CD4-positive, alpha-beta T cell (primary cell): Measurements from ENCODE around the gene OR2A14. TPM values are rescaled to one million over a fixed set of nuclear protein-coding genes. Genes with fewer than 3 reads are reported as not detected.

Experiments used
- ATAC-seq: fragments of 200-7000 bp; cut with Tn5 transposase; one replicate; pipeline ENCODE4 v1.10.0; 2022; ENCODE audit warnings: mild to moderate bottlenecking; ENCODE audit not compliant: poor library complexity
- CTCF ChIA-PET: fragments of 350-600 bp; sonication (Branson Sonifier 250); formaldehyde crosslinking; loops from one replicate; lab custom pipeline; 2021; ENCODE audit warnings: antibody characterized with exemption, inconsistent platforms; lab: Charles Lee
- POLR2A ChIA-PET: fragments of 350-600 bp; sonication (Branson Sonifier 250); formaldehyde crosslinking; loops from one replicate; lab custom pipeline; 2021; ENCODE audit warnings: antibody characterized with exemption, inconsistent platforms; lab: Charles Lee
- DNase-seq, 14 experiments: peaks; one replicate each; pipeline ENCODE4 v3.0.0-alpha.2; 2013 to 2020; ENCODE audit warnings: mixed read lengths in 2 of 14
- H3K27ac ChIP-seq, 2 donors: one replicate each; pipeline versions ENCODE4 v1.5.1 to v1.7.0; 2013; ENCODE audit warnings: low read length in 2 of 2, low read depth in 1 of 2, mild to moderate bottlenecking in 1 of 2
- H3K27me3 ChIP-seq, 2 experiments: 1 replicate in 1 of 2; 2 replicates in 1 of 2; pipeline versions ENCODE4 v1.6.1 to v1.7.0; 2013; ENCODE audit warnings: low read length in 2 of 2, control low read depth in 1 of 2, mild to moderate bottlenecking in 1 of 2, moderate library complexity in 1 of 2; ENCODE audit not compliant: insufficient read depth in 2 of 2, control insufficient read depth in 1 of 2
- H3K36me3 ChIP-seq: one replicate; pipeline ENCODE4 v1.6.1; 2013; ENCODE audit warnings: low read length, control low read depth; ENCODE audit not compliant: insufficient read depth
- H3K4me1 ChIP-seq: one replicate; pipeline ENCODE4 v1.6.1; 2013; ENCODE audit warnings: low read length, control low read depth; ENCODE audit not compliant: insufficient read depth
- H3K4me3 ChIP-seq: one replicate; pipeline ENCODE4 v1.5.1; 2013; ENCODE audit warnings: mild to moderate bottlenecking, low read length, moderate library complexity
- H3K9me3 ChIP-seq, 2 experiments: 1 replicate in 1 of 2; 2 replicates in 1 of 2; pipeline versions ENCODE4 v1.6.1 to v1.7.0; 2013; ENCODE audit warnings: low read length in 2 of 2, mild to moderate bottlenecking in 2 of 2, control low read depth in 1 of 2, moderate library complexity in 1 of 2; ENCODE audit not compliant: control insufficient read depth in 1 of 2, insufficient read depth in 1 of 2
- H3K27ac Mint-ChIP-seq: one replicate; pipeline ENCODE4 v1.8.0; 2020; ENCODE audit warnings: mixed read lengths
- H3K27me3 Mint-ChIP-seq: one replicate; pipeline ENCODE4 v1.8.0; 2021; ENCODE audit warnings: mixed read lengths
- H3K36me3 Mint-ChIP-seq: one replicate; pipeline ENCODE4 v1.8.0; 2021; ENCODE audit warnings: low read depth, mixed read lengths
- H3K4me1 Mint-ChIP-seq: one replicate; pipeline ENCODE4 v1.8.0; 2021; ENCODE audit warnings: low read depth, mixed read lengths
- H3K4me3 Mint-ChIP-seq: one replicate; pipeline ENCODE4 v1.8.0; 2020; ENCODE audit warnings: mild to moderate bottlenecking, mixed read lengths
- H3K9me3 Mint-ChIP-seq: one replicate; pipeline ENCODE4 v1.8.0; 2020; ENCODE audit warnings: mixed read lengths
- intact Hi-C, 2 experiments: fragments of 100-400 bp; cut with DNase I in 1 of 2; cut with micrococcal nuclease in 1 of 2; formaldehyde crosslinking; loops; one replicate each; pipeline versions ENCODE4 v1.15.1 to v1.9.0; 2023 to 2025; cut with DNase I, micrococcal nuclease
- total RNA-seq, 174 experiments: library from RNA in 2 of 174; stranded (reverse) in 2 of 174; gene quantifications; one replicate each; pipeline ENCODE4 v1.2.3 and lab custom pipeline; 2021 to 2026
- TF ChIP-seq, protein P1 (sequence below): fragments of 200-600 bp; IDR thresholded peaks from one replicate; pipeline ENCODE4 v1.8.0; 2022; ENCODE audit warnings: antibody characterized with exemption, mild to moderate bottlenecking

OR2A14 gene
- total RNA-seq, 2 experiments from 2014 or later: not detected

DNA sequence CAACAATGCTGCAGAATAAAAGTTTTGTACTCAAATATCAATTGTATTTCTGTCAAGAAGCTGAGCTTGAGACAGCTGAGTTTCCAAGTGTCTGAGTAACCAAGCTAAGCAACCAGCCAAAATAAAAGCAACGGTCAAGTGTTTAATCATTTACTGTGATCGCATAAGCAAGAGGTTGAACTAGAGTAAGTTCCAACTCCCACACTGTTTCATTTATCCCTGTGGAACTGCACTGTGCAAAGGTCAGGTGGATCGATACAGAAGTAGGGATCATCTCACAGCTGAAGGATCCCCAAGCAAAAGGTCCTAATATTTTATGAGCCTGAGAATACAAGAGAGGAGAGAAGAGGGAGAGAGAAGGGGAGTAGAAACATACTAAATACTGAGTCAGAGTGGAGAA is 21.4 kb downstream of the OR2A14 start:
- H3K4me1 Mint-ChIP-seq: no peaks in the 10 kb centered on the region
- Histone ChIP-seq H3K9me3 (peaks cover 8 to 24% of the 10 kb centered on the region in 2 experiments), H3K27ac (no peak overlapping the region), H3K4me3 (no peak overlapping the region), H3K27me3 (no peaks in the 10 kb centered on the region), H3K36me3 (no peaks in the 10 kb centered on the region), H3K4me1 (no peaks in the 10 kb centered on the region)
- CTCF ChIA-PET: no interaction called here
- POLR2A ChIA-PET: no interaction called here
- H3K36me3 Mint-ChIP-seq: peaks cover 6% of the 10 kb centered on the region
- DNase-seq (no peak), ATAC-seq (no peak)
- peaks cover 16% of the 10 kb centered on the region for H3K9me3 Mint-ChIP-seq
- H3K27me3 Mint-ChIP-seq: peaks cover 5% of the 10 kb centered on the region
- intact Hi-C loops: no loop called here
- no peak overlapping the region for H3K27ac Mint-ChIP-seq
- H3K4me3 Mint-ChIP-seq: no peak overlapping the region
- TF ChIP-seq, protein P1, sequence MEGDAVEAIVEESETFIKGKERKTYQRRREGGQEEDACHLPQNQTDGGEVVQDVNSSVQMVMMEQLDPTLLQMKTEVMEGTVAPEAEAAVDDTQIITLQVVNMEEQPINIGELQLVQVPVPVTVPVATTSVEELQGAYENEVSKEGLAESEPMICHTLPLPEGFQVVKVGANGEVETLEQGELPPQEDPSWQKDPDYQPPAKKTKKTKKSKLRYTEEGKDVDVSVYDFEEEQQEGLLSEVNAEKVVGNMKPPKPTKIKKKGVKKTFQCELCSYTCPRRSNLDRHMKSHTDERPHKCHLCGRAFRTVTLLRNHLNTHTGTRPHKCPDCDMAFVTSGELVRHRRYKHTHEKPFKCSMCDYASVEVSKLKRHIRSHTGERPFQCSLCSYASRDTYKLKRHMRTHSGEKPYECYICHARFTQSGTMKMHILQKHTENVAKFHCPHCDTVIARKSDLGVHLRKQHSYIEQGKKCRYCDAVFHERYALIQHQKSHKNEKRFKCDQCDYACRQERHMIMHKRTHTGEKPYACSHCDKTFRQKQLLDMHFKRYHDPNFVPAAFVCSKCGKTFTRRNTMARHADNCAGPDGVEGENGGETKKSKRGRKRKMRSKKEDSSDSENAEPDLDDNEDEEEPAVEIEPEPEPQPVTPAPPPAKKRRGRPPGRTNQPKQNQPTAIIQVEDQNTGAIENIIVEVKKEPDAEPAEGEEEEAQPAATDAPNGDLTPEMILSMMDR: no peak

DNA sequence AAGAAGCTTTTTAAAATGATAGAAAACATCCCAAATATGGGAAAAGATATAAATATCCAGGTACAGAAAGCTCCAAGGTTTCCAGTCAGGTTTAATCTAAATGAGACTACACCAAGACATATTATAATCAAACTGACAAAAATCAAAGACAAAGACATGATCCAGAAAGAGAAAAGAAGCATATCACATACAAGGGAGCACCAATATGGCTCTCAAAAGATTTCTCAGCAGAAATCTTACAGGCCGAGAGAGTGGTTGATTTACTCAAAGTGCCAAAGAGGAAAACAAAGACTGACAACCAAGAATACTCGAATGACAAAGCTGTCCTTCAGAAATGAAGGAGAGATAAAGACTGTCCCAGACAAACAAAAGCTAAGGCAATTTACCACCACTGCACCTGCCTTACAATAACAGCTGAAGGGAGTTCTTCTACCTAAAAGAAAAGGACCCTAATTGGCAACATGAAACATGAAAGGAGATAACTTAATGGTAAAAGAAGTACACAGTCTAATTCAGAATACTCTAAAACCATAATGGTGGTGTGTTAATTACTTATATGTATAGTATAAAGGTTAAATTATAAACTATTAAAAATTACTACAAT is 25.4 kb downstream of the OR2A14 start:
- H3K4me3 ChIP-seq: no peak overlapping the region
- TF ChIP-seq, protein P1: no peak
- ChIA-PET POLR2A (no interaction called here), CTCF (interaction anchor here (1.8 kb wide), 1 partner anchor 20 kb away, joined by 4 read pairs; no protein-coding TSS in a partner anchor)
- H3K9me3 ChIP-seq: peaks cover 8 to 35% of the 10 kb centered on the region in 2 experiments
- no peaks in the 10 kb centered on the region for H3K27me3 ChIP-seq
- Mint-ChIP-seq H3K4me1 (no peaks in the 10 kb centered on the region), H3K36me3 (peaks cover 6% of the 10 kb centered on the region), H3K4me3 (no peak overlapping the region), H3K27me3 (peaks cover 26% of the 10 kb centered on the region), H3K9me3 (peaks cover 19% of the 10 kb centered on the region), H3K27ac (no peak overlapping the region)
- H3K27ac ChIP-seq: no peak overlapping the region
- H3K36me3 ChIP-seq: no peaks in the 10 kb centered on the region
- intact Hi-C loops: no loop called here
- ATAC-seq (no peak), DNase-seq (no peak)
- no peaks in the 10 kb centered on the region for H3K4me1 ChIP-seq

DNA sequence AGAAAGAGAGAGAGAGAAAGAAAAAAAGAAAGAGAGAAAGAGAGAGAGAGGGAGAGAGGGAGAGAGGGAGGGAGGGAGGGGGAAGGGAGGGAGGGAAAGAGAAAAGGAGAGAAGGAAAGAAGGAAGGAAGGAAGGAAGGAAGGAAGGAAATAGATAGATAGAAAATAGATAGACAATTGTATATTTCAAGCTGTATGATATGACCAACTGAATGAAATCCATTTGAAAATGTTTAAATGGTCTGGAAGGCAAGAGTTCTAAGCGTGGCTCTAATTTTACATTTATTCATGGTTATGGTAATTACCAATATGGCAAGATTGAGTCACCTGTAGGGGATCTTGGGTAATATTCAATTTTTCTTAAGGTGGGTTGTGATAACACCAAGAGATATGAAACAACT is 35.9 kb downstream of the OR2A14 start:
- Histone ChIP-seq H3K36me3 (no peaks in the 10 kb centered on the region), H3K9me3 (no peaks in the 10 kb centered on the region), H3K4me1 (no peaks in the 10 kb centered on the region), H3K27me3 (no peaks in the 10 kb centered on the region), H3K4me3 (no peak overlapping the region), H3K27ac (no peak overlapping the region)
- ATAC-seq: no peak
- CTCF ChIA-PET: no interaction called here
- Mint-ChIP-seq H3K4me3 (no peak overlapping the region), H3K27ac (no peak overlapping the region), H3K36me3 (no peaks in the 10 kb centered on the region), H3K4me1 (no peaks in the 10 kb centered on the region), H3K27me3 (peaks cover 27% of the 10 kb centered on the region), H3K9me3 (no peaks in the 10 kb centered on the region)
- POLR2A ChIA-PET: no interaction called here
- DNase-seq: no peak
- TF ChIP-seq, protein P1: no peak
- intact Hi-C loops: no loop called here
